ENCODE data around the gene OR10D3. TPM values are rescaled to one million over a fixed set of nuclear protein-coding genes. Genes with fewer than 3 reads are reported as not detected.

OR10D3 gene
- total and polyA plus RNA-seq, 2 donors (not counting 1 experiment from before 2014, with no cell fraction given) = not detected

- Histone ChIP-seq H3K79me2 (ENCODE audit: control insufficient read depth, insufficient read depth, low read length) (no peaks in the 10 kb centered on the region), H3K27ac (ENCODE audit: low read length in 2 of 2) (no peak overlapping the region), H3K27me3 (replicated peaks in 1 of 4; ENCODE audit: control extremely low read depth in 1 of 4, control insufficient read depth in 3 of 4, insufficient read depth in 4 of 4, low read length in 3 of 4) (no peaks in the 10 kb centered on the region), H2AFZ (ENCODE audit: insufficient read depth, low read depth, low read length, poor library complexity, severe bottlenecking) (no peak overlapping the region), H3K4me1 (ENCODE audit: control insufficient read depth in 2 of 2, insufficient read depth in 2 of 2, low read length in 2 of 2) (no peaks in the 10 kb centered on the region), H3K36me3 (replicated peaks in 1 of 2; ENCODE audit: control extremely low read depth in 1 of 2, control insufficient read depth in 1 of 2, extremely low read depth in 1 of 2, insufficient read depth in 2 of 2, low read length in 1 of 2) (no peaks in the 10 kb centered on the region), H3K4me2 (replicated peaks; ENCODE audit: low read depth, low read length, poor library complexity, severe bottlenecking) (no peak overlapping the region), H4K20me1 (ENCODE audit: control insufficient read depth, insufficient read depth, low read length, poor library complexity, severe bottlenecking) (no peaks in the 10 kb centered on the region), H3K9me3 (ENCODE audit: control extremely low read depth in 1 of 3, control insufficient read depth in 2 of 3, insufficient read depth in 1 of 3, low read length in 2 of 3) (no peaks in the 10 kb centered on the region), H3K4me3 (ENCODE audit: control extremely low read depth in 1 of 5, extremely low read depth in 1 of 5, insufficient read depth in 1 of 5, low read depth in 2 of 5, low read length in 4 of 5) (no peak overlapping the region), H3K9ac (ENCODE audit: low read length) (no peak overlapping the region)
- Mint-ChIP-seq H3K4me1 (no peaks in the 10 kb centered on the region), H3K27me3 (no peaks in the 10 kb centered on the region), H3K27ac (no peak overlapping the region), H3K9me3 (ENCODE audit: insufficient read depth) (no peaks in the 10 kb centered on the region), H3K4me3 (no peak overlapping the region)
- DNase-seq (no peak), ATAC-seq (ENCODE audit: low read depth) (no peak)
- ChIA-PET CTCF (no interaction called here), POLR2A (no interaction called here)
- TF ChIP-seq CTCF (IDR thresholded peaks at IDR 0.05) = no peak
- TF ChIP-seq EZH2 (IDR thresholded peaks at IDR 0.05; ENCODE audit: borderline replicate concordance, insufficient read depth, low read depth, low read length, poor library complexity, severe bottlenecking) = no peak
- WGBS (ENCODE audit: insufficient coverage) = 93% methylated on average over 2 of the region's 6 CpGs
- intact Hi-C loops (cut with micrococcal nuclease) = no loop called here
Measured at GRCh38 chr11:124207102-124207792, 24.1 kb downstream of the OR10D3 start.

DNA sequence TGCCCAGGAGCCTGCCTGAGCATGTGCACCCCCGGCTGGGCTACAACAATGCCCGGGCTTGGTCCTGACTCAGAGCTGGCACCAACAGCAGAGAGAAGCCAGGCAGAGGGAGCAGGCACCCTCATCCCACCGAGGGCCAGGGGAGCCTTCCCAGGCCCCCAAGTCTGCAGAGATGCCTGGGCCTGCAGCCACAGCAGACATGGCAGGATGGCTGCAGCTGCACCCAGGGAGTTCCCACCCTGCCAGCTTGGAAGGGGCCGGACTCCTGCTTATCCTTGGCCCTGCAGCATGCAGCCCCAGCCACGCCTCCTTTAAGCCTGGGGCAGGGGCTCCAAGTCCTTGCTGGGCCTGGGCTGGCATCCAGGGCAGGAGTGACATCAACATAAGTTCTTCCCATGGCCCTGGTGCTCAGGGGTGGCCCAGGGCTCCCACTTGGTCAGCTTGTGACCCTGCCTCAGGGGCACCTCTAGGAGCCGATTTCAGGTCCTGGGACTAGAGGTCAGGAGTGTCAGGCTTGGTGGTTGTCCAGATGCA lies 26.7 kb downstream of the OR10D3 start:
- CTCF ChIA-PET = no interaction called here
- no peaks in the 10 kb centered on the region for H3K27me3 Mint-ChIP-seq
- intact Hi-C loops (cut with micrococcal nuclease) = no loop called here

More for the DNA sequence above, 26.7 kb downstream of the OR10D3 start:
- H3K4me3 Mint-ChIP-seq = no peak overlapping the region
- Histone ChIP-seq H3K9me3 (ENCODE audit: control extremely low read depth in 1 of 3, control insufficient read depth in 2 of 3, insufficient read depth in 1 of 3, low read length in 2 of 3) (no peaks in the 10 kb centered on the region), H3K27me3 (replicated peaks in 1 of 4; ENCODE audit: control extremely low read depth in 1 of 4, control insufficient read depth in 3 of 4, insufficient read depth in 4 of 4, low read length in 3 of 4) (no peaks in the 10 kb centered on the region), H3K4me3 (ENCODE audit: control extremely low read depth in 1 of 5, extremely low read depth in 1 of 5, insufficient read depth in 1 of 5, low read depth in 2 of 5, low read length in 4 of 5) (no peak overlapping the region), H2AFZ (ENCODE audit: insufficient read depth, low read depth, low read length, poor library complexity, severe bottlenecking) (no peak overlapping the region), H4K20me1 (ENCODE audit: control insufficient read depth, insufficient read depth, low read length, poor library complexity, severe bottlenecking) (no peaks in the 10 kb centered on the region), H3K4me2 (replicated peaks; ENCODE audit: low read depth, low read length, poor library complexity, severe bottlenecking) (no peak overlapping the region), H3K36me3 (replicated peaks in 1 of 2; ENCODE audit: control extremely low read depth in 1 of 2, control insufficient read depth in 1 of 2, extremely low read depth in 1 of 2, insufficient read depth in 2 of 2, low read length in 1 of 2) (no peaks in the 10 kb centered on the region), H3K9ac (ENCODE audit: low read length) (no peak overlapping the region), H3K27ac (ENCODE audit: low read length in 2 of 2) (no peak overlapping the region), H3K4me1 (ENCODE audit: control insufficient read depth in 2 of 2, insufficient read depth in 2 of 2, low read length in 2 of 2) (no peaks in the 10 kb centered on the region), H3K79me2 (ENCODE audit: control insufficient read depth, insufficient read depth, low read length) (no peaks in the 10 kb centered on the region)
- H3K27ac Mint-ChIP-seq = no peak overlapping the region
- no peaks in the 10 kb centered on the region for H3K9me3 Mint-ChIP-seq (ENCODE audit: insufficient read depth)
- no peaks in the 10 kb centered on the region for H3K4me1 Mint-ChIP-seq
- TF ChIP-seq EZH2 (IDR thresholded peaks at IDR 0.05; ENCODE audit: borderline replicate concordance, insufficient read depth, low read depth, low read length, poor library complexity, severe bottlenecking) = no peak
- TF ChIP-seq CTCF (IDR thresholded peaks at IDR 0.05) = no peak
- DNase-seq (no peak), ATAC-seq (ENCODE audit: low read depth) (no peak)
- POLR2A ChIA-PET = no interaction called here
- WGBS (ENCODE audit: insufficient coverage) = 93% methylated on average over 6 of the region's 6 CpGs

All from B cell (primary cell).